Smooth muscle cell (in vitro differentiated cells): Measurements from ENCODE around the gene ZIC4. TPM values are rescaled to one million over a fixed set of nuclear protein-coding genes. Genes with fewer than 3 reads are reported as not detected.

Experiments used
- DNase-seq: peaks from one replicate; lab custom pipeline; 2025; ENCODE audit not compliant: unreplicated experiment; lab: John Stamatoyannopoulos, UW
- H2AFZ ChIP-seq: fragments of 200-600 bp; sonication (generic); 2 replicates; pipeline ENCODE4 v1.6.0; 2016; ENCODE audit warnings: antibody characterized with exemption, low read depth, mild to moderate bottlenecking
- H3F3A ChIP-seq: fragments of 200-600 bp; sonication (generic); 2 replicates; pipeline ENCODE4 v1.6.0; 2017; ENCODE audit warnings: antibody characterized with exemption, low read depth
- H3K27ac ChIP-seq: fragments of 200-600 bp; sonication (generic); 2 replicates; pipeline ENCODE4 v1.5.1; 2016; ENCODE audit warnings: low read depth, mild to moderate bottlenecking
- H3K27me3 ChIP-seq: fragments of 200-600 bp; sonication (generic); 2 replicates; pipeline ENCODE4 v1.6.1; 2016; ENCODE audit warnings: low read depth, mild to moderate bottlenecking
- H3K36me3 ChIP-seq: fragments of 200-600 bp; sonication (generic); 2 replicates; pipeline ENCODE4 v1.5.1; 2016; ENCODE audit warnings: low read depth
- H3K4me1 ChIP-seq: fragments of 200-600 bp; sonication (generic); 2 replicates; pipeline ENCODE4 v1.5.1; 2016; ENCODE audit warnings: low read depth
- H3K4me2 ChIP-seq: fragments of 200-600 bp; sonication (generic); 2 replicates; pipeline ENCODE4 v1.6.0; 2016; ENCODE audit warnings: mild to moderate bottlenecking
- H3K4me3 ChIP-seq: fragments of 200-600 bp; sonication (generic); 2 replicates; pipeline ENCODE4 v1.5.1; 2016; ENCODE audit warnings: mild to moderate bottlenecking
- H3K79me2 ChIP-seq: fragments of 200-600 bp; sonication (generic); 2 replicates; pipeline ENCODE4 v1.6.0; 2016; ENCODE audit warnings: low read depth, mild to moderate bottlenecking
- H3K9ac ChIP-seq: fragments of 200-600 bp; sonication (generic); 2 replicates; pipeline ENCODE4 v1.6.0; 2016; ENCODE audit warnings: low read depth
- H3K9me3 ChIP-seq: fragments of 200-600 bp; sonication (generic); replicated peaks from 2 replicates; pipeline ENCODE4 v1.5.1; 2016; ENCODE audit warnings: low read depth
- H4K20me1 ChIP-seq: fragments of 200-600 bp; sonication (generic); 2 replicates; pipeline ENCODE4 v1.6.0; 2016; ENCODE audit warnings: low read depth
- CTCF ChIP-seq: fragments of 200-600 bp; sonication (generic); IDR thresholded peaks from 2 replicates; pipeline ENCODE4 v1.5.1; 2017; ENCODE audit warnings: borderline replicate concordance, mild to moderate bottlenecking, antibody characterized with exemption; ENCODE audit not compliant: insufficient read depth, poor library complexity, severe bottlenecking
- WGBS: methylation state at CpG from one replicate; pipeline ENCODE4 v1.1.7; 2016; ENCODE audit warnings: low lambda C conversion rate; 5-methylcytosine and 5-hydroxymethylcytosine counted together
- polyA plus RNA-seq: library from polyadenylated mRNA; unstranded; fragments of >200 nt; fragmentation: Nextera tagmentation; extraction: Ambion mirVana; gene quantifications from 2 replicates; pipeline ENCODE4 v1.2.1, GENCODE V29; 2016
- total RNA-seq: library from RNA; depleted of rRNA; stranded (reverse); fragments of >200 nt; gene quantifications from 2 replicates; pipeline ENCODE4 v1.2.3, GENCODE V29; 2014

ZIC4 gene
- total and polyA plus RNA-seq, 2 experiments from 2014 or later: not detected

DNA sequence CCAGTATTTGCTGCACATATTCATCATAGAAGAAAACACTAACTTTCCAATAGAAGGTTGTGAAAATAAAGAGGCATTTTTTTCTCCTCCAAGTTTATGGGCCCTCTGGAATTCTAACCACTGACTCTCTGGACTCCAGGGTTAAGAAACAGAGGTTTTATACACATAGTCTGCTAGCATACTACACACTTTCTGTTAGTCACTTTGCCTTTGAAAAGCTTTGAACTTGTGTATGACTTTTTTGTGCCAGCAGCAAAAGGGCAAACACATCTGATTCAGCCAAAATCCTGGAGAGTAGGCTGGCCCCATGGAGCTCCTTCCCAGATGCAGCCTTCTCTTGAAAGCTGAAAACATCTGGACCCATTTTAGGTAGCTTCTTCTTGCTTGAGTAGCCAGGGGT lies 6.2 kb downstream of the ZIC4 start:
- Histone ChIP-seq H3K4me2 (no peak overlapping the region), H3K9ac (no peak overlapping the region), H3K27me3 (peaks cover 100% of the 10 kb centered on the region), H4K20me1 (no peaks in the 10 kb centered on the region), H3K4me1 (peaks cover 13% of the 10 kb centered on the region), H3K27ac (no peak overlapping the region), H3K79me2 (no peaks in the 10 kb centered on the region), H3F3A (no peaks in the 10 kb centered on the region), H3K9me3 (no peaks in the 10 kb centered on the region), H3K36me3 (no peaks in the 10 kb centered on the region), H2AFZ (no peak overlapping the region), H3K4me3 (no peak overlapping the region)
- DNase-seq: no peak
- TF ChIP-seq CTCF: no peak

- no peak for DNase-seq
- Histone ChIP-seq H3K79me2 (no peaks in the 10 kb centered on the region), H3K27me3 (peaks cover 100% of the 10 kb centered on the region), H3K9ac (no peak overlapping the region), H2AFZ (no peak overlapping the region), H3K4me2 (no peak overlapping the region), H3K4me3 (no peak overlapping the region), H3K36me3 (no peaks in the 10 kb centered on the region), H4K20me1 (no peaks in the 10 kb centered on the region), H3K4me1 (peaks cover 14% of the 10 kb centered on the region), H3K9me3 (no peaks in the 10 kb centered on the region), H3F3A (no peaks in the 10 kb centered on the region), H3K27ac (no peak overlapping the region)
- no peak for TF ChIP-seq CTCF
- 70% methylated on average over 2 of the region's 2 CpGs for WGBS
These were observed 7.4 kb downstream of the ZIC4 start for GRCh38 chr3:147398813-147399534.

GRCh38 chr3:147397875-147398812 lies 8.2 kb downstream of the ZIC4 start:
- H4K20me1 ChIP-seq: no peaks in the 10 kb centered on the region

More at GRCh38 chr3:147397875-147398812, 8.2 kb downstream of the ZIC4 start:
- Histone ChIP-seq H3K4me3 (no peak overlapping the region), H3K36me3 (no peaks in the 10 kb centered on the region), H3F3A (no peaks in the 10 kb centered on the region), H3K9ac (no peak overlapping the region), H3K79me2 (no peaks in the 10 kb centered on the region), H3K4me1 (peaks cover 21% of the 10 kb centered on the region), H2AFZ (no peak overlapping the region), H3K27ac (no peak overlapping the region), H3K9me3 (no peaks in the 10 kb centered on the region), H3K4me2 (no peak overlapping the region), H3K27me3 (peaks cover 100% of the 10 kb centered on the region)
- no peak for TF ChIP-seq CTCF
- WGBS: 7% methylated on average over 46 of the region's 46 CpGs
- DNase-seq: no peak
